SHP77 treated with DMSO at 0.1 percent for 48 hours (cell line): ENCODE measurements around the gene LYST.
"Not testable (repeated sequence)": the region's sequence is repeated elsewhere in the genome, so short reads cannot be mapped to it uniquely, and the experiment has no call there.

Experiments
- DNase-seq: peaks from one replicate; lab custom pipeline; 2025; lab: John Stamatoyannopoulos, UW

The LYST gene, protein sequence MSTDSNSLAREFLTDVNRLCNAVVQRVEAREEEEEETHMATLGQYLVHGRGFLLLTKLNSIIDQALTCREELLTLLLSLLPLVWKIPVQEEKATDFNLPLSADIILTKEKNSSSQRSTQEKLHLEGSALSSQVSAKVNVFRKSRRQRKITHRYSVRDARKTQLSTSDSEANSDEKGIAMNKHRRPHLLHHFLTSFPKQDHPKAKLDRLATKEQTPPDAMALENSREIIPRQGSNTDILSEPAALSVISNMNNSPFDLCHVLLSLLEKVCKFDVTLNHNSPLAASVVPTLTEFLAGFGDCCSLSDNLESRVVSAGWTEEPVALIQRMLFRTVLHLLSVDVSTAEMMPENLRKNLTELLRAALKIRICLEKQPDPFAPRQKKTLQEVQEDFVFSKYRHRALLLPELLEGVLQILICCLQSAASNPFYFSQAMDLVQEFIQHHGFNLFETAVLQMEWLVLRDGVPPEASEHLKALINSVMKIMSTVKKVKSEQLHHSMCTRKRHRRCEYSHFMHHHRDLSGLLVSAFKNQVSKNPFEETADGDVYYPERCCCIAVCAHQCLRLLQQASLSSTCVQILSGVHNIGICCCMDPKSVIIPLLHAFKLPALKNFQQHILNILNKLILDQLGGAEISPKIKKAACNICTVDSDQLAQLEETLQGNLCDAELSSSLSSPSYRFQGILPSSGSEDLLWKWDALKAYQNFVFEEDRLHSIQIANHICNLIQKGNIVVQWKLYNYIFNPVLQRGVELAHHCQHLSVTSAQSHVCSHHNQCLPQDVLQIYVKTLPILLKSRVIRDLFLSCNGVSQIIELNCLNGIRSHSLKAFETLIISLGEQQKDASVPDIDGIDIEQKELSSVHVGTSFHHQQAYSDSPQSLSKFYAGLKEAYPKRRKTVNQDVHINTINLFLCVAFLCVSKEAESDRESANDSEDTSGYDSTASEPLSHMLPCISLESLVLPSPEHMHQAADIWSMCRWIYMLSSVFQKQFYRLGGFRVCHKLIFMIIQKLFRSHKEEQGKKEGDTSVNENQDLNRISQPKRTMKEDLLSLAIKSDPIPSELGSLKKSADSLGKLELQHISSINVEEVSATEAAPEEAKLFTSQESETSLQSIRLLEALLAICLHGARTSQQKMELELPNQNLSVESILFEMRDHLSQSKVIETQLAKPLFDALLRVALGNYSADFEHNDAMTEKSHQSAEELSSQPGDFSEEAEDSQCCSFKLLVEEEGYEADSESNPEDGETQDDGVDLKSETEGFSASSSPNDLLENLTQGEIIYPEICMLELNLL (N-terminal part only)

GRCh38 chr1:235866205-235866912 lies at the start of gene LYST:
LYST (minus strand) TSS chr1:235866906; CDS start chr1:235830417, 36,489 bp downstream.
- peak; percentile 16 for DNase-seq

DNA sequence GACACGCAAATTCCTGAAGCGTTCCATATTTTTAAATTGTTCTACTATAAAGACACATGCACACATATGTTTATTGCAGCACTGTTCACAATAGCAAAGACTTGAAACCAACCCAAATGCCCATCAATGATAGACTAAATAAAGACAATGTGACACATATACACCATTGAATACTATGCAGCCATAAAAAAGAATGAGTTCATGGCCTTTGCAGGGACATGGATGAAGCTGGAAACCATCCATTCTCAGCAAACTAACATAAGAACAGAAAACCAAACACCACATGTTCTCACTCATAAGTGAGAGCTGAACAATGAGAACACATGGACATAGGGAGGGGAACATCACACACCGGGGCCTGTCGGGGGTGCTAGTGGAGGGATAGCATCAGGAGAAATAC lies 48.8 kb upstream of the LYST start:
- not testable (repeated sequence) for DNase-seq

- no peak for DNase-seq
Measured at GRCh38 chr1:235913311-235913710, 46.6 kb upstream of the LYST start.

DNA sequence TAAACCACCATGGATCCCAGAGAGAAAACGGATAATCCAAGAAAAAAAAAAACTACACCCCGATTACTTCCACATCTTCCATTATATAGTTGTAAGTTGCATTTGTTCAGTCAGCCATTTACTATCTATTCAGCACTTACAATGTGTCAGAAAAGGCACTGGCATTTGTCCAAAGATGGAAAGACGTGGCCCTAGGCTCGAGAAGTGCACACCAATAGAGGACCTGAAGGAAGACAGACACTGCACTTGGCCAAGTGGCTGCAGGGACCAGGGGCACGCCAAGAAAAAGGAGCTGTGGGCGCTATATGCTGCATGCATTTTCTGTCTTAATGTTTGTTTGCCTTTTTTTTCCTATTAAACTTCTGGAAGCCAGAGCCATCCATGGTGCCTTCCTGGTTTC lies 45.2 kb upstream of the LYST start:
- no peak for DNase-seq

DNA sequence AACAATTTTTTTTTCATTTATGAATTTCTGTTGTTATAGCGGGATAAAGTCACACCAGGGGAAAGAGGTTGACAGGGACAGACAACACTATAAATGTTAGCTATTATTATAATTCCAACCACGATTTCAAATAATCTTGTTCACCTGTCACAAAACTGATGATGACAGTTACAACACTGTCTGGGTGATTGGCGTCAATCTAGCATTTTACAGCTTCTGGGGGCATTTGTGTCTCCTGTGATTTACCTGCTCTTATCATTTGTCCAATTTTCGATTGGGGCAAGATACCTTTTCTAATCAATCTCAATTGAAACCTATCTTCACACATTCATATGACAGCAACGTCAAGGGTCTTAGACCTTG lies 44.6 kb upstream of the LYST start:
- DNase-seq: no peak

DNA sequence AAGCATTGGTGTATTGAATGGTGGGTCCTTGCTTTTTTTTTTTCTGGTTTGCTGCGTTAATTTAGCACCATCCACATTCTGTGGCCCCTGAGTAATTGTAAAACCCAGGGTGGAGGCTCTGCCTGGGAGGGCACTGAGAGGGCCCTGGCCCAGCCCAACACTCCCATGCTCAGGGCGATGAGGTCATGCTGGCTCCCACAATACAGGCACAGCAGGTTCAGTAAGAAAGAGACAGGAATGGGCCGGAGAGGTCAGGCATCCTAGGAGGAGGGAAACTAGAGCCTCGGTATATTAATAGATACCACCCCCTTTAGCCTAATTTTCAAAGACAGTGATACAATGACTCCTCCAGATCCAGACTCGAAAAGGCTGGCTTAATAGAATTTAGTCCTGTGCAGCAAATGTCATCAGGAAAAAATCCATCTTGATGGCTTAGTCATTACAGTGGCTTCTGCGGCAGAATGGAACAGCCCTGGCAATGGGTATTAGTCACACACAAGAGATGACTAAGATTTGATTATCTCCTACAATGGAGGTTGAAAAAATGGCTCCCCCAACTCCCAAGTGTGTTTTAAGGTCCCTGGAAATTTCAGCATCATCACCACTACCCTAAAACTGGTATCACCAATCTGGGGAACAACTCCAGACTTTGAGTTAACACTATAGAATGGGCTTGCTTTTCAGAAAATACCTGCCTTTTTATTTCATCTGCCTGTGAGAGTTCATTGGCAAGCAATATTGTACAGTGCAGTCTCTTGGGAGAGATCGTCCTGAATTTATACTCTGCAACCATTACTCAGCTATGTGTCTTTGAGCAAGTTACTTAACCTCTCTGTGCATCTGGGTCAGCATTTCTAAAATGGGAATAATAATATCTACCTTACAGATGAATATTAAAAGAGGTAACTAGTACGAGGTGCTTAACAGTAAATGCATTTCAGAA lies 43.9 kb upstream of the LYST start:
- no peak for DNase-seq

DNA sequence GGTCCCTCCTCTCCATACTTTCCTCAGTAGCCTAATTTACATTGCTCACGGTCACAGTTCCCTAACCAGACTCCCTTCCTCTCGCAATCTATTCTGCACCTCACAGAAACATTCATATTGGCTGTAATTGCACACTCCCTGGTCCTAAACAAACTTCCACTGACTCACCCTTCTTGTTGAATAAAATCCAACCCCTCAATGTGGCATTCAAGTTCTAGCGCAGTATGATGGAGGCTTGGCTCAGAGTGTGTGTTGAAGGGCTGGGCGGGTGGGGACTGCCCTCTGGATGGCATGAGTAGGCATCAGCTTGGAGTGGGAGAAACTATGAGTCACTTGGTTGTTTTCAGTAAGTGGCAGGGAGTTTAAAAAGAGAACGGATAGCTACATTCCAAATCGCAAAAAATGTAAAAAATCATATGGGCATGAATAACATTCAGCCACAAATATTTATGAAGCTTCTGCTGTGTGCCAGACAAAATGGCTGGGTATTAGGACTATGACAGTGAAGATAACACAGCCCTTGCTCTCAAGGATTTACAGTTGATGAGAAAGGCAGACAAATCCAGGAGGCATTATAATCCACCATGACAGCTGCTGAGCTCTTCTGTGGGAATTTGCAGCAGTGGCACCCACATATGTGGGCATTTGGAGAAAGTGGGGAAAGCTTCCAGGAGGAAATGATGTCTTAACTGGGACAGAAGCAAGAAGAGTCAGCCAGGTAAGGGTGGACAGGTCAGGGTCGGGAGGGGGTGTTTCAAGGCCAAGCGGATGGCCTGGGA lies 42.2 kb upstream of the LYST start:
- DNase-seq: no peak

DNA sequence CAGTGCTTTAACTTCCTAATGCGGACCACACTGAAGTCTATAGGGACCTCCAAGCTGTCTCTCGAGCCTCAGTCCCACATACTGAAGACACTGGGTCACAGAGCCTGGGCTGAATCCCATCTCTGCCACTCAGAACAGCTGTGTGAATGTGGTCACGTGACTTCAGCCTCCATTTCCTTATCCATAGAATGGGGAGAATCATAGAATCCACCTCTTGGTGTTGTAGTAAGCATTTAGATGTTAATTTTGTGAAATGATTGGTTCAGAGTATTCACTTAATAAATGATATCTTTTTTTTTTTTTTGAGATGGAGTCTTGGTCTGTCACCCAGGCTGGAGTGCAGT lies 41.2 kb upstream of the LYST start:
- no peak for DNase-seq

DNA sequence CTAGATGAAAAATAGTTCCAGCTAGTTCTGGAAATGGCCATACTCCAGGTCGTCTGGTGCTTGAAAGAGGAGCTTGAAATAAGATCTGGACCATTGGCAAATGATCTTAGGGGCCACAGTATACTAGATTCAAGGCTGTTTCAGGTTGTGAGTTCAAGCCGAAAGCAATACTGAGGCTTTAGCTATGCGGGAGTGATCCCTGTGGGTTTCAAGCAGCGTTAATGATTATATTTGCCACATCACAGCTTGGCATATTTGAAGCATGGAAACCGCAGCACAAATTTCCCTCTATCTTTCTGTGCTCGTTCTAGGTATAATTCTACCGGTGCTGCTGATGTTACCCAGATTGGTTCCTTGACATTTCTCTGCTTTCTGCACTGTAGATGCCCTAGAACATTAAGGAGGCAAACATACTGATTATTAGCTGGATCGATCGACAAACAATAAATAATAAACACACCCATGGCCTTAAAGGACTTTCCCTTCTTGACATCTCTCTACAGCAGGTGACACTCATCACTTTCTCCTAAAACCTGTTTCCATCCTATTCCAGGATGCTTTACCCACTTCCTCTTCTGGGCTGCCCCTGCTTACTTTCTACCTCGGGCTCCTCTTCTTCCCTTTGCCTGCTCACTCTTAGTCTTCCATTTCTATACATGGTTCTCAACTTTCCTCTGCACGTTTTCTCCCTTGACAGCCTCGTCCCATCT lies 40.6 kb upstream of the LYST start:
- no peak for DNase-seq

- no peak for DNase-seq
Measured at GRCh38 chr1:235906436-235906835, 39.7 kb upstream of the LYST start.

DNA sequence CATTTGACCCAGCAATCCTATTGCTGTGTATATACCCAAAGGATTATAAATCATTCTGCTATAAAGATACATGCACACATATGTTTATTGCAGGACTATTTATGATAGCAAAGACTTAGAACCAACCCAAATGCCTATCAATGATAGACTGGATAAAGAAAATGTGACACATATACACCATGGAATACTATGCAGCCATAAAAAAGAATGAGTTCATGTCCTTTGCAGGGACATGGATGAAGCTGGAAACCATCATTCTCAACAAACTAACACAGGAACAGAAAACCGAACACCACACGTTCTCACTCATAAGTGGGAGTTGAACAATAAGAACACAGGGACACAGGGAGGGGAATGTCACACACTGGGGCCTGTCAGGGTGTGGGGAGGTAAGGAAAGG lies 37.1 kb upstream of the LYST start:
- DNase-seq: not testable (repeated sequence)

GRCh38 chr1:235902677-235903542 lies 36.2 kb upstream of the LYST start:
- DNase-seq: no peak

GRCh38 chr1:235901461-235901860 lies 34.8 kb upstream of the LYST start:
- no peak for DNase-seq

DNA sequence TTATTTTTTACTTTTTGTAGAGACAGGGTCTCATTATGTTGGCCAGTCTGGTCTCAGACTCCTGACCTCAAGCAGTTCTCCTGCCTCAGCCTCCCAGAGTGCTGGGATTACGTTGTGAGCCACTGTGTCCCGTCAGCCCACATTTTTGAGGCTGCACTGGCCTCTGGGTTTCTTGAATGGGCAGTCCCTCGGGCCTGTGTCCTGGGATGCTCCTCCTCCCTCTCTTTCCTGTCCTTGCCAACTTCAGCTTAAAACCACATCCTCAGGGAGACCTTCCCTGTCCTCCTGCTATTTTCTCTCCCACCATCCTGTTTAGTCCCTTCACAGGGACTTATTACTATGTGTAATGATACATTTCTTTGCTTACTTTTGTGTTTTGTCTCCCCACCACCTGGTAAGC lies 31.4 kb upstream of the LYST start:
- no peak for DNase-seq

DNA sequence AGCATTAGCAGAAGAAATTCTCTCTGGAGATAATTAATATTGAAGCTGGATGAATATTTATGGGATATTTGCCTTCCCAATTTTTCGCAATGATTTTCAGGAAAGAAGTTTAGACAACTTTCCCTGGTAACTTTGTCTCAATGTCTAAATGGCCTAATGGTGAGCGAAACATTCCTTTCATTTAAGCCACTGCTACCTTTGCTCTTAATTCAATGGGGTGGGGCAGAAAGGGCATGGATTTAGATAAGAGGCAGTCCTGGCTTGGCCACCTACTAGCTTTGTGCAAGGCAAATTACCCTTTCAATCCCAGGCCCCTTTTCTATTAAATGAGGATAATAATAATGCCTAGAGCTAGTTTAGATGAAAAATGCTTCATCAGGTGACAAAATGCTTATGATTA lies 27.1 kb upstream of the LYST start:
- DNase-seq: no peak

DNA sequence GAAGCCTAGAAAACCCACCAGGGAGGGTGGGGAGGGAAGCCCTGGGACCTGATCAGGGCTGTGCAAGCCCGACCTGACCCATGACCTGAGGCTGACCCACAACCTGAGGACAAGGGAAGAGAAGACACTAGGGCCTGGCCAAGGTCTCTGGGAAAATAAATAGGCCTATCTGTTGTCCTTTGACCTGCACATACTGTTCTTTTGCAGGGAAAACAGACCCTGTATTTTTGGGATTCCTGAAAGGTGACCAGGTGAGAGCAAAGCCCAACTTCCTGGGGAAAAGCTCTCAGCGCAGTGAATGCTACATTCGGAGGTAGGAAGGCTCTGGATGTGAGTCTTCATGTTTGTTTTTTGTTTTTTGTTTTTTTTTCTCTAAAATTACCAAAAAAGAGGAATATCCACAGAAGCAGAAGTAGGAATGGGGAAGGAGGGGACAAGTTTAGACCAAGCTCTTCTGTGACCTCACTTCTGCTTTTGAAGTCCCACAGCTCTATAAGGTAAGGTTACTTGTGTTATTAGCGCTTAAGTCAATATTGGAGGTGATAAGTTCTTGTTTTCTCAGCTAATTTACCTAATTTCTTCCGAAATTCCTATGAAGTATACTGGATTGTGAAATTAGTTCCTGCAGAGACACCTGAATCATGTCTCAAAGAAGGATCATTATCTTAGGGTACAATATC lies 26.2 kb upstream of the LYST start:
- DNase-seq: no peak

DNA sequence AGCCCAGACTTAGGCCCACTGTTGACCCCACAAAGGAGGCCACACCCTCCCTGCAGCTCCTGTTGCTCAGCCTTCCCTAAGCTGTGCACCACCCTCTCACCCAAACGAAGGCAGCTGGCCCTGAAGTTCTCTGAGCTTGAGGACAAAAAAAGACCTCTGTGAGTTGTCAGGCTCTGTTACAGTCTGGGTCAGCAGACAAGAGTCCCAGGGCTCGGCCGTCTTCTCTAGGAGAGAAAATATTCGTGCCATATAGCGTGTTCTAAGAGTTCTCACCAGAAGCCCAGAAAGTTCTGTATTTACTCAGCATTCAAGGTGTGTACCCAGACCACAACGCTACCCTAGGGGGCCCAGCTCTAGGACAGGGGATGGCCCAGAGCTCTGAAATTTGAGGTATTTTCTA lies 25.5 kb upstream of the LYST start:
- DNase-seq: no peak
